Central memory CD8-positive, alpha-beta T cell (primary cell): ENCODE measurements around the gene PPA1.
"Not testable (repeated sequence)": the region's sequence is repeated elsewhere in the genome, so short reads cannot be mapped to it uniquely, and the experiment has no call there.

ENCODE experiments used
- ATAC-seq: fragments of 150-1000 bp; cut with Tn5 transposase; replicated peaks from 2 replicates; pipeline ENCODE4 v1.10.0; 2022; ENCODE audit warnings: mild to moderate bottlenecking, moderate FRiP score, moderate number of reproducible peaks; ENCODE audit not compliant: poor library complexity, severe bottlenecking; ENCODE audit errors: extremely low read depth
- DNase-seq, 2 donors: peaks; one replicate each; pipeline ENCODE4 v3.0.0; 2021; ENCODE audit warnings: low spot score in 2 of 2
- H3K27ac Mint-ChIP-seq: one replicate; pipeline ENCODE4 v1.8.0; 2022; ENCODE audit warnings: low read depth, mild to moderate bottlenecking, moderate library complexity, mixed read lengths
- H3K27me3 Mint-ChIP-seq: one replicate; pipeline ENCODE4 v1.8.0; 2022; ENCODE audit warnings: mixed read lengths
- H3K36me3 Mint-ChIP-seq: one replicate; pipeline ENCODE4 v1.8.0; 2022; ENCODE audit warnings: mild to moderate bottlenecking, moderate library complexity, mixed read lengths; ENCODE audit not compliant: insufficient read depth
- H3K4me1 Mint-ChIP-seq: one replicate; pipeline ENCODE4 v1.8.0; 2022; ENCODE audit warnings: mixed read lengths
- H3K4me3 Mint-ChIP-seq: one replicate; pipeline ENCODE4 v1.8.0; 2022; ENCODE audit warnings: mild to moderate bottlenecking, moderate library complexity, mixed read lengths
- H3K9me3 Mint-ChIP-seq: one replicate; pipeline ENCODE4 v1.8.0; 2022; ENCODE audit warnings: mixed read lengths

The PPA1 gene

DNA sequence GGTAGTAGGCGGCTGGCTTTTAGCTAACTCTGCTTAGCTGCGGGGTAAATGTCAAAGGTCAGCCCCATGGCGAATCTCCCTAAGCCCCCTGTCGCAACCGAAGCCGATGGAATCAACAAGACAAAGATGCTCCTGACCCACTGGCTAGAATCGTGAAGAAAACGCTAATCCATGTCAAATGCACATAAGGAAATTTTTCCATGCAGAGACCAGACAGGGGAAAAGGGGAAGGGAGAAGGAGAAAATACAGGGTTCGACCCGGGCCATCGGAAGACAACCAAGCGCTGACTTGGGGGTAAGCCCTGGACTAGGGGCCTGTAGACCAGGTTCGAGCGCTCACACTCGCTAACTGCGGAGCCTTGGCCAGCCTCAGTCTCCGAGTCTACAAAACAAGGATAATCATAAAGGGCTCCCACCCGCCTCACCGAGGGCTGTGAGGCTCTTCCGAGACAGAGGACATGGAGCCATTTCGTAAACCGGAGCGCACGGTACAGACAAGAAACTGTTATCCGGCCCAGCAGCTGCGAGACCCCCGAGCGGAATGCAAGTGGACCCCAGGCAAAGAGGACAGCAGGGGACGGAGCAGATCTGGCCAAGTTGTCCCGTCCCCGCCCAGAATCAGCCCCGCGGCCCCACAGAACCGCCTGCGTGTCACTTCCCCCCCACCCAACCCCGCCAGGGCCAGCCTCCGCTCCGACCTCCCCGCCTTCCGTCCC is 63.4 kb downstream of the PPA1 start:
- peak overlapping the region; percentile 96 for H3K27ac Mint-ChIP-seq
- DNase-seq: no peak
- peak overlapping the region; percentile 93 for H3K4me3 Mint-ChIP-seq
- ATAC-seq: peak; percentile 21
- H3K36me3 Mint-ChIP-seq: peaks cover 27% of the 10 kb centered on the region
- H3K27me3 Mint-ChIP-seq: no peaks in the 10 kb centered on the region
- H3K4me1 Mint-ChIP-seq: peaks cover 54% of the 10 kb centered on the region
- H3K9me3 Mint-ChIP-seq: no peaks in the 10 kb centered on the region

DNA sequence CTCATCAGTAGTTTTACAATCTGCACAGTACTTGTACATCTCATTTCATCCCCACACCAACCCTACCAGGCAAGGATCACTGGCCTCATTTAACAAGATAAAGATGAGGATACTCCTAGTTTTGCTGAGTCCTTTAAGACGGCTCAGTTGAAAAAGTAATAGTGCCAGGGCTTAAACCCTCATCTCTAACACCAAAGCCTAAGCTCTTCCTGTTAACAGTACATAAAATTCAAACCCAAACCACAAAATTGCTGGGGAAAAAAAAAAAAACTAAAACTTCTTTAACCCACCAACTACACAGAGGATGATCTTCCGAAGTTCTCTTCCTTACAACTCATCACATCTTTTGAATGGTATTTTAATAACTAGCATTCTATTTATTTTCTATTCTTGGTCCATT is 64.2 kb downstream of the PPA1 start:
- peak overlapping the region; percentile 96 for H3K27ac Mint-ChIP-seq
- H3K27me3 Mint-ChIP-seq: no peaks in the 10 kb centered on the region
- no peak for DNase-seq
- H3K9me3 Mint-ChIP-seq: no peaks in the 10 kb centered on the region
- H3K4me3 Mint-ChIP-seq: peak overlapping the region; percentile 93
- H3K4me1 Mint-ChIP-seq: peaks cover 50% of the 10 kb centered on the region
- H3K36me3 Mint-ChIP-seq: peaks cover 29% of the 10 kb centered on the region
- ATAC-seq: peak; percentile 25

DNA sequence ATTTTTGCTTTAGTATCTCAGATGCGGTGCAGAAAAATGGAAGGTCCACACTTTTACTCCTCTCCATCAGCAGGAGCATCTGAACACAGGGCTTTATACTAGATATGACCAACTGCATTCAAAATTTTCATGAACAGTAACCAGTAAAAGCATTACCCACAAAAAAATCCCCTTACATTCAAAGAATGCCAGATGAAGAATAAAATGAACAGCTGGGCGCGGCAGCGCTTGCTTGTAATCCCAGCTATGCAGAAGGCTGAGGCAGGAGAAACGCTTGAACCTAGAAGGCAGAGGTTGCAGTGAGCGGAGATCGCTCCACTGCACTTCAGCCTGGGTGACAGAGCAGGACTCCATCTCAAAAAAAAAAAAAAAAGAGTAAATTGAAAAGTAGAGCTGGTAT is 66.0 kb downstream of the PPA1 start:
- Mint-ChIP-seq H3K4me1 (peaks cover 64% of the 10 kb centered on the region), H3K27me3 (no peaks in the 10 kb centered on the region), H3K4me3 (peak overlapping the region; percentile 27), H3K27ac (peak overlapping the region; percentile 6), H3K9me3 (no peaks in the 10 kb centered on the region), H3K36me3 (peaks cover 39% of the 10 kb centered on the region)
- DNase-seq: no peak
- no peak for ATAC-seq

DNA sequence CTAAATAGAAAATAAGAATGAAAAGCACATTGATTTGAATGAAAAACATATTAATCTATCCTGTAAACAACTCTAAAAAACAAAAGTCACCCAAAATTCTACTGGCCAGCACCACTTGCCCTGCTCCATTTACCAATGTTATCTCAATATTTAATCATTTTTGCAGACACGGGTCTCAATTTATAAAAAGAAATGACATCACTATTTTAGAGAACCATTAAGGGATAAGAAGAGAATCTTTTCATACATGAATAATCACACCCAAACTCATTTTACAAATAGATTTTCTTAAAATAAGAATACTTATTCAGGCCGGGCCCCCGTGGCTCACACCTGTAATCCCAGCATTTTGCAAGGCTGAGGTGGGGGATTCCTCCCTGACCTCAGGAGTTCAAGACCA is 66.8 kb downstream of the PPA1 start:
- H3K36me3 Mint-ChIP-seq: peaks cover 44% of the 10 kb centered on the region
- no peak overlapping the region for H3K4me3 Mint-ChIP-seq
- DNase-seq: no peak
- H3K27ac Mint-ChIP-seq: no peak overlapping the region
- H3K27me3 Mint-ChIP-seq: no peaks in the 10 kb centered on the region
- H3K9me3 Mint-ChIP-seq: no peaks in the 10 kb centered on the region
- ATAC-seq: no peak
- peaks cover 72% of the 10 kb centered on the region for H3K4me1 Mint-ChIP-seq

DNA sequence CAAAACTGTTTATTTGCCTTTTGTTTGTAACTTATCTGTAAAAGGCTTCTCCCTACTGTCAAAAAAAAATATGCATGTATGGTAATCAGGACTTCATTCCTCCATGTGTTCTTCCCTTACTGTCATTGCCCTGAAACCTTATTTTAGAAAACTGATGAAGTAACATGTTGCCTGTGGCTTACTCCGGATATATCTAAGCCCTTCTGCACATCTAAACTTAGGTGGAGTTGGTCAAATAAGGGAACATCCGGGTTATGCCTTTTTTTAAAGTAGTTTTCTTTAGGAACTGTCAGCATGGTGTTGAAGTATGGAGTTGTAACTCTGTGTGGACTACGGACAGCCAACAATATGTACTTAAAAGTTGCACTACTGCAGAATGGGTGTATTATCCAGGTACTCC is 69.1 kb downstream of the PPA1 start:
- ATAC-seq (no peak), DNase-seq (no peak)
- Mint-ChIP-seq H3K4me1 (peaks cover 83% of the 10 kb centered on the region), H3K27ac (peak overlapping the region; percentile 44), H3K4me3 (peak overlapping the region; percentile 66), H3K36me3 (peaks cover 44% of the 10 kb centered on the region), H3K9me3 (no peaks in the 10 kb centered on the region), H3K27me3 (no peaks in the 10 kb centered on the region)

DNA sequence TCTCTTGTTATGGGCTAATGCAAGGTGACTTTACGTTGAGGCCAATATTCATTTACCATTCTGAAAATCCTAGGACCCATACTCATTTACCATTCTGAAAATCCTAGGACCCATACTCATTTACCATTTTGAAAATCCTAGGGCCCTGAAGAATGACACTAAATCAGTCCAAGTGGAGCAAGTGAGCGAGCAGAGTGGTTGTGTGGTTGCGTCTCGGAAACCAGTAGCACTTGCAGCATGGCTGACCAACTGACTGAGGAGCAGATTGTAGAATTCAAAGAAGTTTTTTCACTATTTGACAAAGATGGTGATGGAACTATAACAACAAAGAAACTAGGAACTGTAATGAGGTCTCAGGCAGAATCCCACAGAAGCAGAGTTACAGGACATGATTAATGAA is 69.8 kb downstream of the PPA1 start:
- peaks cover 41% of the 10 kb centered on the region for H3K36me3 Mint-ChIP-seq

DNA sequence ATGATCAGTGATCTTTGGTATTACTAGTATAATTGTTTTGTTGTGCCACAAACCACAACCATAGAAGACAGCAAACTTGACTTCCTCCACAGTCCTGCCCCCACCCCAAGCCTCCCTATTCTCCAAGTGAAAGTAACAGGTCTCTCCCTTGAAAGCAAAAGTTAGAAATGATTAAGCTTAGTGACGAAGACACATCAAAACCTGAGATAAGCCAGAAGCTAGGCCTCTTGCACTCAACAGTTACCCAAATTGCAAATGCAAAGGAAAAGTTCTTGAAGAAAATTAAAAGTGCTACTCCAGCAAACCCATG is 70.4 kb downstream of the PPA1 start:
- H3K27me3 Mint-ChIP-seq: no peaks in the 10 kb centered on the region
- H3K4me3 Mint-ChIP-seq: peak overlapping the region; percentile 66
- ATAC-seq: peak; percentile 95
- H3K9me3 Mint-ChIP-seq: no peaks in the 10 kb centered on the region
- H3K4me1 Mint-ChIP-seq: peaks cover 70% of the 10 kb centered on the region
- peak in 1 of 2 donors; percentile 57 for DNase-seq
- H3K27ac Mint-ChIP-seq: peak overlapping the region; percentile 91
- peaks cover 45% of the 10 kb centered on the region for H3K36me3 Mint-ChIP-seq

More for the DNA sequence above, 69.8 kb downstream of the PPA1 start:
- DNase-seq (no peak), ATAC-seq (no peak)
- Mint-ChIP-seq H3K9me3 (no peaks in the 10 kb centered on the region), H3K27me3 (no peaks in the 10 kb centered on the region), H3K4me1 (peaks cover 76% of the 10 kb centered on the region), H3K27ac (peak overlapping the region; percentile 91), H3K4me3 (peak overlapping the region; percentile 66)

DNA sequence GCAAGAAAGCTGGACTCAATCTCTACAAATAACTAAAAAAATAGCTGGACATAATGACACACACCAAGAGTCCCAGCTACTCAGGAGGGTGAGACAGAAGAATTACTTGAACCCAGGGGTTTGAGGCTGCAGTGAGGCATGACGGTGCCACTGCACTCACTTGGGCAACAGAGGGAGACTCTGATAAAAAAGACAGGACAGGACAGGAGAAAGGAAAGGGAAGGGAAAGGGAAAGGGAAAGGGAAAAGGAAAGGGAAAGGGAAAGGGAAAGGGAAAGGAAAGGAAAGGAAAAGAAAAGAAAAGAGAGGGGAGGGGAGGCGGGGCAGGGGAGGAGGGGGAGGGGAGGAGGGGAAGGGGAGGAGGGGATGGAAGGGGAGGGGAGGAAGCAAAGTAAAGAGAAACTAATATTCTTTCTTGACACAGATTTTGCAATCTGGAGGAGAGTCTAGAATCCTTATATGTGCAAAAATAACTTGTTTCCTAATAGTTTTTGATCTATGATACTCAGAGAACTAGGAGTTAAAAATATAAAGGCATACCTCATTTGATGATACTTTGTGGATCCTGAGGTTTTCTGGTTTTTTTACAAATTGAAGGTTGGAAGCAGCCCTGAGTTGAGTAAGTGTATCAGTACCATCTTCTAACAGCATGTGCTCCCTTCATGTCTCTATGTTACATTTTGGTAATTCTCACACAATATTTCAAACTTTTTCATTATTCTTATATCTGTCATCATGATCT is 70.9 kb downstream of the PPA1 start:
- Mint-ChIP-seq H3K9me3 (no peaks in the 10 kb centered on the region), H3K36me3 (peaks cover 47% of the 10 kb centered on the region), H3K4me3 (peak overlapping the region; percentile 66), H3K27ac (peak overlapping the region; percentile 91), H3K4me1 (peaks cover 66% of the 10 kb centered on the region), H3K27me3 (no peaks in the 10 kb centered on the region)
- ATAC-seq (peak; percentile 7), DNase-seq (no peak)

DNA sequence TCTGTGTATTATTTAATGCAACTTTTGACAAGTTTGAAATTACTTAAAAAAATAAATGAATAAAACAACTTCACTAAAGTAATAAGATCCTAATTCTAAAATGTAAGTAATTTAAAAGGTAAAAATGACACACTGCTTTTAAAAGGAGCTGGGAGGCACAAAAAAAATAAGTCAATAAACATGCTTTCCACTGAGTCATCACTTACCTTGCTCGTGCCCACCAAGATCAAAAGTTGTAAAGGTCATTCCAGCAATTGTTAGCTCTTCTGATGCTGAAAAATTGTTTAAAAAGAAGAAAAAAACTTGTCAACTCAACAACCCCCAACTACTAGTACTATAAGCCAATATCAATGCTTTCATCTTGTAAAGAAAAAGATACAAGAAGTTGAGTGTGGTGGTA is 72.4 kb downstream of the PPA1 start:
- no peaks in the 10 kb centered on the region for H3K9me3 Mint-ChIP-seq
- no peak overlapping the region for H3K4me3 Mint-ChIP-seq
- no peak for DNase-seq
- peaks cover 60% of the 10 kb centered on the region for H3K36me3 Mint-ChIP-seq
- H3K27me3 Mint-ChIP-seq: no peaks in the 10 kb centered on the region
- H3K4me1 Mint-ChIP-seq: peaks cover 67% of the 10 kb centered on the region
- no peak overlapping the region for H3K27ac Mint-ChIP-seq
- ATAC-seq: no peak

DNA sequence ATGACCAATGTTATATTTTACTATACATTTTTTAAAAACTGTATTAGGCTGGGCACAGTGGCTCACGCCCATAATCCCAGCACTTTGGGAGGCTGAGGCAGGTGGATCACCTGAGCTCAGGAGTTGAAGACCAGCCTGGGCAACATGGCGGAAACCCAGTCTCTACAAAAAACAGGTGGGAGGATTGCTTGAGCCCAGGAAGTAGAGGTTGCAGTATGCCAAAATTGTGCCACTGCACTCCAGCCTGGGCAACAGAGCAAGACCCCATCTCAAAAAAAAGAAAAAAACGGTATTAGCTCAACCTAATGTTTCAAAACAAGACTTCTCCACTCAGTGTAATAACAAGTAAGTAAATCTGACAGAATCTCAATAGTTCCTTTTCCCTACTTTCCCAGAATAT is 73.9 kb downstream of the PPA1 start:
- peaks cover 70% of the 10 kb centered on the region for H3K36me3 Mint-ChIP-seq

DNA sequence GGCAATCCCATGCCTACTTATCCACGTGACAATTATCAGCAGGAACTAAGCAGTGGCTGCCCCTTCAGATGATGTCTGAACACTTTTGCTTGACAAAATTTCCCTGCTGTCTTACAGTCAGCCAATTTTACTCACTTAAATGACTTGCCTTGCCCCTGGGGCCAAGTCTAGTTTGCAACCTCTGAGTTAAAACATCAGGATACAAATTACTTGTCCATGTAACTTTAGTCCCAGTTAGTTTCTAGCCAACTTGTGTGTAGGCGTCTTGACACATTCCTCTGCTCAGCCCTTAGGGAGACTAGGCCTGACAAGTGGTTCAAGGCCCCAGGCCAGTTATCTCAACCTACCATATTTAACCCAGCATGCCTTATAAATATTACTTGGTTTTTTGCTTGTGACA is 75.1 kb downstream of the PPA1 start:
- Mint-ChIP-seq H3K27me3 (no peaks in the 10 kb centered on the region), H3K9me3 (no peaks in the 10 kb centered on the region), H3K4me3 (no peak overlapping the region), H3K36me3 (peaks cover 77% of the 10 kb centered on the region), H3K27ac (no peak overlapping the region), H3K4me1 (peaks cover 51% of the 10 kb centered on the region)
- ATAC-seq (no peak), DNase-seq (no peak)

More for the DNA sequence above, 73.9 kb downstream of the PPA1 start:
- DNase-seq, H3K9me3 Mint-ChIP-seq, H3K4me3 Mint-ChIP-seq, H3K27me3 Mint-ChIP-seq, ATAC-seq, H3K27ac Mint-ChIP-seq: not testable (repeated sequence)
- H3K4me1 Mint-ChIP-seq: peaks cover 64% of the 10 kb centered on the region

DNA sequence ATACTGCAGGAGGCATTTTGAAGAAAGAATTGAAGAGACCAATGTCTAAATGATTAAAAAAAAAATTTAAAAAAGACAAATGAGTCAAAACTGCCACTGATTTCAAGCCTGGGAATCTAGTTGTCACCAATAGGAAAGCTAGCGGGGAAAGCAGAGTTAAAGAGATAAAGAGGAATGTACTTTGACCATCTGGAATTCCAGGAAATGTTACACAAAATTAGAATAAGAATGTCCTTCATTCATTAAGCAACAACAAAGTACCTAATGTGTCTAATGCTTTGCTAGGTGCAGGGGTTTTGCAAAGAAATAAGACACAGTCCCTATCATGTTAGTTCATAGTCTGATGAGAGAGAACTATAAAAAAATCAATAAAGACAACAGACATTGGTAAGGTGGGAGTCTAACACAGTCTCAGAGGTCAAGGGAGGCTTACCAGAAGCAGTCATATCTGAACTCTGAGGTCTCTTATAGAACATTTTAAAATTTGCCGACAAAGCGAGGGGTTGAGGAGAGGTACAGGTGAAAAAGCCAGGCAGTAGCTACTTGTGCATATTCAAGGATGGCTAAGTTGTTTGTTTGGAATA is 77.9 kb downstream of the PPA1 start:
- Mint-ChIP-seq H3K9me3 (no peaks in the 10 kb centered on the region), H3K27ac (no peak overlapping the region), H3K4me3 (no peak overlapping the region), H3K36me3 (peaks cover 83% of the 10 kb centered on the region), H3K4me1 (peaks cover 32% of the 10 kb centered on the region), H3K27me3 (no peaks in the 10 kb centered on the region)
- ATAC-seq (no peak), DNase-seq (no peak)
